Anterior cingulate cortex (tissue), 58 donors: ENCODE measurements around the gene DHFR.
"Not testable (repeated sequence)": the region's sequence is repeated elsewhere in the genome, so short reads cannot be mapped to it uniquely, and the experiment has no call there.

Source experiments
- DNase-seq, 58 donors: peaks; one replicate each; lab custom pipeline; 2025; lab: John Stamatoyannopoulos, UW

Gene DHFR

GRCh38 chr5:80654391-80655230 is at the start of gene DHFR, which contains the start of gene MSH3:
TSS of gene DHFR (minus strand) at chr5:80654983. CDS start at chr5:80654489, 494 bp downstream.
TSS of gene MSH3 (plus strand) at chr5:80654652. CDS start at chr5:80654728, 76 bp downstream.
- peak; percentile 38 to 92 (median 82) for DNase-seq

- no peak for DNase-seq
These were observed 49.4 kb upstream of the DHFR start for GRCh38 chr5:80704221-80704620.

- no peak for DNase-seq
These were observed 49.0 kb upstream of the DHFR start for GRCh38 chr5:80703747-80704146.

- no peak for DNase-seq
These were observed 48.5 kb upstream of the DHFR start for GRCh38 chr5:80703291-80703690.

- no peak for DNase-seq
These were observed 46.8 kb upstream of the DHFR start for GRCh38 chr5:80701597-80701996.

GRCh38 chr5:80698369-80698768 is 43.6 kb upstream of the DHFR start:
- DNase-seq: no peak

GRCh38 chr5:80697100-80697499 is 42.3 kb upstream of the DHFR start:
- DNase-seq: no peak

GRCh38 chr5:80696450-80696849 is 41.7 kb upstream of the DHFR start:
- DNase-seq: no peak

GRCh38 chr5:80695666-80696065 is 40.9 kb upstream of the DHFR start:
- DNase-seq: no peak

GRCh38 chr5:80689627-80690026 is 34.8 kb upstream of the DHFR start:
- DNase-seq: no peak

GRCh38 chr5:80688648-80689420 is 34.1 kb upstream of the DHFR start:
- DNase-seq: no peak

- no peak for DNase-seq
These were observed 32.0 kb upstream of the DHFR start for GRCh38 chr5:80686757-80687156.

- no peak for DNase-seq
These were observed 21.9 kb upstream of the DHFR start for GRCh38 chr5:80676706-80677105.

GRCh38 chr5:80672140-80672736 is 17.5 kb upstream of the DHFR start:
- peak in 38 of 58 donors; percentile 1 to 69 (median 24) for DNase-seq

GRCh38 chr5:80668016-80668969 is 13.5 kb upstream of the DHFR start:
- DNase-seq: peak in 6 of 58 donors; percentile 1 to 8 (median 2)

- no peak for DNase-seq
These were observed 12.6 kb upstream of the DHFR start for GRCh38 chr5:80667384-80667783.

- no peak for DNase-seq
These were observed 10.3 kb upstream of the DHFR start for GRCh38 chr5:80665057-80665456.

- DNase-seq: no peak
These were observed 7.3 kb upstream of the DHFR start for GRCh38 chr5:80662108-80662507.

GRCh38 chr5:80660661-80661060 is 5.9 kb upstream of the DHFR start:
- not testable (repeated sequence) for DNase-seq

GRCh38 chr5:80659106-80659505 is 4.3 kb upstream of the DHFR start:
- no peak for DNase-seq
